SK-N-SH (cell line): Measurements from ENCODE around the gene SCUBE3. TPM values are rescaled to one million over a fixed set of nuclear protein-coding genes. Genes with fewer than 3 reads are reported as not detected.

ENCODE experiments used
- CTCF ChIA-PET: fragments of 300-600, 350-600 bp; formaldehyde crosslinking; extraction: SDS; loops from one replicate; lab custom pipeline; 2021; lab: Yijun Ruan, JAX
- POLR2A ChIA-PET: fragments of 350-600 bp; sonication (Branson Sonifier 250); formaldehyde crosslinking; extraction: SDS; loops from one replicate; lab custom pipeline; 2020; ENCODE audit warnings: antibody characterized with exemption, inconsistent platforms; lab: Yijun Ruan, JAX
- DNase-seq: peaks from one replicate; pipeline ENCODE4 v3.0.0; 2012
- H2AFZ ChIP-seq: fragments of 200-600 bp; sonication (generic); 2 replicates; pipeline ENCODE4 v1.8.1; 2016; ENCODE audit warnings: antibody characterized with exemption, mild to moderate bottlenecking, low read depth
- H3F3A ChIP-seq: fragments of 200-600 bp; sonication (generic); replicated peaks from 2 replicates; pipeline ENCODE3; 2016; ENCODE audit warnings: antibody characterized with exemption, mild to moderate bottlenecking; ENCODE audit not compliant: insufficient read depth
- H3K27ac ChIP-seq, 2 experiments: fragments of 200-500 bp in 1 of 2; fragments of 200-600 bp in 1 of 2; sonication (Bioruptor generic) in 1 of 2; sonication (generic), shearing (Covaris generic) in 1 of 2; 2 replicates each; pipeline versions ENCODE4 v1.5.1 to v1.6.1; 2014 to 2016; ENCODE audit warnings: low read depth in 2 of 2, inconsistent platforms in 1 of 2, low read length in 1 of 2, mild to moderate bottlenecking in 1 of 2, mixed read lengths in 1 of 2
- H3K27me3 ChIP-seq: fragments of 200-600 bp; sonication (generic), shearing (Covaris generic); 2 replicates; pipeline ENCODE4 v1.6.1; 2016; ENCODE audit warnings: mixed run types; ENCODE audit not compliant: insufficient read depth
- H3K36me3 ChIP-seq, 2 experiments: fragments of 200-500 bp in 1 of 2; fragments of 200-600 bp in 1 of 2; sonication (Bioruptor generic) in 1 of 2; sonication (generic) in 1 of 2; replicated peaks in 1 of 2; 2 replicates each; pipeline versions ENCODE3 to v1.5.1; 2014 to 2016; ENCODE audit warnings: low read length in 1 of 2, mild to moderate bottlenecking in 1 of 2; ENCODE audit not compliant: insufficient read depth in 2 of 2, control insufficient read depth in 1 of 2
- H3K4me1 ChIP-seq, 2 experiments: fragments of 200-500 bp in 1 of 2; fragments of 200-600 bp in 1 of 2; sonication (Bioruptor generic) in 1 of 2; sonication (generic), shearing (Covaris generic) in 1 of 2; 2 replicates each; pipeline versions ENCODE4 v1.5.1 to v1.6.1; 2014 to 2016; ENCODE audit warnings: low read depth in 1 of 2, low read length in 1 of 2, mixed run types in 1 of 2; ENCODE audit not compliant: insufficient read depth in 2 of 2, control insufficient read depth in 1 of 2
- H3K4me2 ChIP-seq: fragments of 200-600 bp; sonication (generic), shearing (Covaris generic); 2 replicates; pipeline ENCODE4 v1.6.1; 2017; ENCODE audit warnings: mixed run types
- H3K4me3 ChIP-seq, 2 experiments: fragments of 200-500 bp in 1 of 2; fragments of 200-600 bp in 1 of 2; sonication (Bioruptor generic) in 1 of 2; sonication (generic), shearing (Covaris generic) in 1 of 2; 2 replicates each; pipeline versions ENCODE4 v1.5.1 to v1.8.1; 2014 to 2016; ENCODE audit warnings: low read depth in 2 of 2, inconsistent platforms in 1 of 2, low read length in 1 of 2, mild to moderate bottlenecking in 1 of 2, mixed read lengths in 1 of 2, moderate library complexity in 1 of 2
- H3K79me2 ChIP-seq: fragments of 200-600 bp; sonication (generic); 2 replicates; pipeline ENCODE4 v1.8.1; 2017; ENCODE audit warnings: mild to moderate bottlenecking; ENCODE audit not compliant: insufficient read depth
- H3K9ac ChIP-seq: fragments of 200-600 bp; sonication (generic); 2 replicates; pipeline ENCODE4 v1.6.1; 2017; ENCODE audit warnings: mixed run types
- H3K9me2 ChIP-seq: fragments of 200-600 bp; sonication (generic); 2 replicates; pipeline ENCODE4 v1.6.1; 2017; ENCODE audit warnings: mixed run types
- H3K9me3 ChIP-seq: fragments of 200-600 bp; sonication (generic); 2 replicates; pipeline ENCODE4 v1.6.1; 2017; ENCODE audit warnings: mixed run types, mild to moderate bottlenecking, moderate library complexity
- H4K20me1 ChIP-seq: fragments of 200-600 bp; sonication (generic); 2 replicates; pipeline ENCODE4 v1.6.1; 2017; ENCODE audit warnings: mild to moderate bottlenecking, mixed run types; ENCODE audit not compliant: insufficient read depth
- CHD2 ChIP-seq: fragments of 150-350 bp; IDR thresholded peaks from 2 replicates; pipeline ENCODE4 v1.6.1; 2018; ENCODE audit warnings: low read length; ENCODE audit not compliant: partially characterized antibody
- ELF1 ChIP-seq: IDR thresholded peaks from 2 replicates; pipeline ENCODE4 v1.4.0; 2012
- EZH2phosphoT487 ChIP-seq: fragments of 200-600 bp; sonication (generic); IDR thresholded peaks from 2 replicates; pipeline ENCODE4 v1.6.1; 2017; ENCODE audit warnings: low read depth, mixed run types, mild to moderate bottlenecking, antibody characterized with exemption, moderate library complexity, borderline replicate concordance
- FOSL2 ChIP-seq: IDR thresholded peaks from 2 replicates; pipeline ENCODE4 v1.4.0; 2012; ENCODE audit warnings: low read depth, mild to moderate bottlenecking, moderate library complexity, borderline replicate concordance
- FOXJ3 ChIP-seq: sonication (generic); formaldehyde crosslinking; IDR thresholded peaks from 2 replicates; pipeline ENCODE4 v1.5.1; 2020; ENCODE audit warnings: mild to moderate bottlenecking, missing genetic modification reagents
- FOXM1 ChIP-seq: IDR thresholded peaks from 2 replicates; pipeline ENCODE4 v1.4.0; 2012; ENCODE audit warnings: low read depth, mild to moderate bottlenecking
- GABPA ChIP-seq: IDR thresholded peaks from 2 replicates; pipeline ENCODE4 v1.4.0; 2012; ENCODE audit warnings: low read depth, mild to moderate bottlenecking
- GATA2 ChIP-seq: sonication (generic); formaldehyde crosslinking; IDR thresholded peaks from 2 replicates; pipeline ENCODE4 v1.5.0; 2020; ENCODE audit warnings: mild to moderate bottlenecking, missing genetic modification reagents
- MEF2A ChIP-seq: IDR thresholded peaks from 2 replicates; pipeline ENCODE4 v1.4.0; 2012; ENCODE audit warnings: low read depth, borderline replicate concordance
- MXI1 ChIP-seq: IDR thresholded peaks from 2 replicates; pipeline ENCODE4 v1.6.1; 2012; ENCODE audit warnings: mild to moderate bottlenecking, low read depth, low read length, improper control_type of control experiment
- NRF1 ChIP-seq: IDR thresholded peaks from 2 replicates; pipeline ENCODE4 v1.6.1; 2012; ENCODE audit warnings: low read depth, mild to moderate bottlenecking, low read length
- TAF1 ChIP-seq: IDR thresholded peaks from 2 replicates; pipeline ENCODE4 v1.6.1; 2012; ENCODE audit warnings: low read depth, mild to moderate bottlenecking, low read length, moderate library complexity, borderline replicate concordance
- YY1 ChIP-seq: IDR thresholded peaks from 2 replicates; pipeline ENCODE4 v1.4.0; 2012; ENCODE audit warnings: low read depth, mild to moderate bottlenecking
- WGBS: methylation state at CpG from one replicate; pipeline ENCODE4 v1.1.6; 2017; ENCODE audit warnings: low lambda C conversion rate; 5-methylcytosine and 5-hydroxymethylcytosine counted together
- polyA plus RNA-seq, 3 experiments: library from polyadenylated mRNA; depleted of rRNA; stranded (reverse); fragments of >200 nt; gene quantifications; 2 replicates each; pipeline ENCODE4 v1.2.3, GENCODE V29; 2012
- TF ChIP-seq, protein P1 (sequence below): fragments of 150-350 bp; IDR thresholded peaks from 2 replicates; pipeline ENCODE4 v1.6.1; 2016; ENCODE audit warnings: mild to moderate bottlenecking, low read depth, low read length
- TF ChIP-seq, protein P2 (sequence below): IDR thresholded peaks from 2 replicates; pipeline ENCODE4 v1.6.1; 2012; ENCODE audit warnings: mild to moderate bottlenecking, low read depth, low read length, moderate library complexity

SCUBE3 gene
- polyA plus RNA-seq, 1 of the 3 experiments (the other 2 are of a cell fraction): 2.0 TPM

DNA sequence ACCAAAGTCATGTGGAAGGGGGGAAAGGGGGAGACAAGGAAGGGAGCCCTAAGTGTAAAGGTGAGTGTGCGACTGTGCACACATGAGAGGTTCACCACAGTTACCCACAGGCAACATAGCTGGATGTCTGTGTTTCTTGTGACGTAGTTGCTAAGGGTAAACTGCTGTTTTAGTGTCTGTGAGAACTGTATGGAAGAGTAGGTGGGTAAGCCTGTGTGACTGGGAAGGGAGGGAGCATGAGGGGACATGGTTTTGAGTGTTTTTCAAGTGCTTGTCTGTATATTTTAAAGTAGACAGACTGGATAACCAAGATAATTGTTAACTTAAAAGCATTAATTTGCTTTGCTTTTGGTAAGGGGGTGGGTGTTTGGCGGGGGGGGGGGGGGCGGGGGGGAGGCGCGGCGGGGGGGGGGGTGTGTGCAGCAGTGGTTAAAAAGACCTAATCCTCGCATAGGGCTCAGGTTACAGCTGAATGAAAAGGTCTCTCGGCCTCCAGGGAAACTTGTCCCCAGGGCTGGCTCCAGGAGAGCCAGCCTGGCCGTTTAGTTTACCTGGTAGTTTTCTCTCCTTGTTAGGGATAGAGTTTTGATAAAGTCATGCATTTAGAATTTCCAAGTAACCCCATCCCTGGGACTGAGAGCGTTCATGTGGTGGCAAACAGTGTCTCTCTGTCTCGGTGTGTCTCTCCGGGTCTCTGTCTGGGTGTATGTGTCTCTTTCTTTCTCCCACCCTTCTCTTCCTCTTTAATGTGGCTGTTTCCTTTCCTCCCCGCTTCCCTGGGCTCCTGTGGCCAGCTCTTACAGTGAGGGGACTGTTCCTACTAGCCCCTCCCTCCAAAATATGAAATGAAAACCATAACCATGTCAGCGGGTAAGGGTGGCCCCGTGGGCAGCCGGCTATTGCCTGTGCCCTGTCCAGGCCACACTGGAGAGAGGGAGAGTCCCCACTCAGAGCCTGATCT, 3.4 kb downstream of the SCUBE3 start:
- Histone ChIP-seq H3K9me3 (no peaks in the 10 kb centered on the region), H3K36me3 (no peaks in the 10 kb centered on the region), H2AFZ (no peak overlapping the region), H3K4me2 (no peak overlapping the region; the same call in 1 of the 2 replicates), H3K4me1 (peaks cover 0 to 4% of the 10 kb centered on the region in 2 experiments; a peak in 1 of 4 replicates), H4K20me1 (no peaks in the 10 kb centered on the region), H3K27ac (no peak overlapping the region), H3F3A (no peaks in the 10 kb centered on the region), H3K4me3 (no peak overlapping the region), H3K79me2 (peaks cover 9% of the 10 kb centered on the region; the same call in 1 of the 2 replicates), H3K27me3 (no peaks in the 10 kb centered on the region), H3K9me2 (no peaks in the 10 kb centered on the region), H3K9ac (no peak overlapping the region)
- no peak for DNase-seq
- TF ChIP-seq ELF1 (no peak), MEF2A (no peak), FOSL2 (no peak), FOXM1 (no peak), TAF1 (no peak), CHD2 (no peak), FOXJ3 (CRISPR knock-in tag) (no peak), EZH2phosphoT487 (no peak), GATA2 (no peak), GABPA (no peak), NRF1 (no peak), MXI1 (no peak), YY1 (no peak)
- TF ChIP-seq, protein P1, sequence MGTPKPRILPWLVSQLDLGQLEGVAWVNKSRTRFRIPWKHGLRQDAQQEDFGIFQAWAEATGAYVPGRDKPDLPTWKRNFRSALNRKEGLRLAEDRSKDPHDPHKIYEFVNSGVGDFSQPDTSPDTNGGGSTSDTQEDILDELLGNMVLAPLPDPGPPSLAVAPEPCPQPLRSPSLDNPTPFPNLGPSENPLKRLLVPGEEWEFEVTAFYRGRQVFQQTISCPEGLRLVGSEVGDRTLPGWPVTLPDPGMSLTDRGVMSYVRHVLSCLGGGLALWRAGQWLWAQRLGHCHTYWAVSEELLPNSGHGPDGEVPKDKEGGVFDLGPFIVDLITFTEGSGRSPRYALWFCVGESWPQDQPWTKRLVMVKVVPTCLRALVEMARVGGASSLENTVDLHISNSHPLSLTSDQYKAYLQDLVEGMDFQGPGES: no peak
- TF ChIP-seq, protein P2, sequence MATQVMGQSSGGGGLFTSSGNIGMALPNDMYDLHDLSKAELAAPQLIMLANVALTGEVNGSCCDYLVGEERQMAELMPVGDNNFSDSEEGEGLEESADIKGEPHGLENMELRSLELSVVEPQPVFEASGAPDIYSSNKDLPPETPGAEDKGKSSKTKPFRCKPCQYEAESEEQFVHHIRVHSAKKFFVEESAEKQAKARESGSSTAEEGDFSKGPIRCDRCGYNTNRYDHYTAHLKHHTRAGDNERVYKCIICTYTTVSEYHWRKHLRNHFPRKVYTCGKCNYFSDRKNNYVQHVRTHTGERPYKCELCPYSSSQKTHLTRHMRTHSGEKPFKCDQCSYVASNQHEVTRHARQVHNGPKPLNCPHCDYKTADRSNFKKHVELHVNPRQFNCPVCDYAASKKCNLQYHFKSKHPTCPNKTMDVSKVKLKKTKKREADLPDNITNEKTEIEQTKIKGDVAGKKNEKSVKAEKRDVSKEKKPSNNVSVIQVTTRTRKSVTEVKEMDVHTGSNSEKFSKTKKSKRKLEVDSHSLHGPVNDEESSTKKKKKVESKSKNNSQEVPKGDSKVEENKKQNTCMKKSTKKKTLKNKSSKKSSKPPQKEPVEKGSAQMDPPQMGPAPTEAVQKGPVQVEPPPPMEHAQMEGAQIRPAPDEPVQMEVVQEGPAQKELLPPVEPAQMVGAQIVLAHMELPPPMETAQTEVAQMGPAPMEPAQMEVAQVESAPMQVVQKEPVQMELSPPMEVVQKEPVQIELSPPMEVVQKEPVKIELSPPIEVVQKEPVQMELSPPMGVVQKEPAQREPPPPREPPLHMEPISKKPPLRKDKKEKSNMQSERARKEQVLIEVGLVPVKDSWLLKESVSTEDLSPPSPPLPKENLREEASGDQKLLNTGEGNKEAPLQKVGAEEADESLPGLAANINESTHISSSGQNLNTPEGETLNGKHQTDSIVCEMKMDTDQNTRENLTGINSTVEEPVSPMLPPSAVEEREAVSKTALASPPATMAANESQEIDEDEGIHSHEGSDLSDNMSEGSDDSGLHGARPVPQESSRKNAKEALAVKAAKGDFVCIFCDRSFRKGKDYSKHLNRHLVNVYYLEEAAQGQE: no peak
- ChIA-PET CTCF (interaction anchor here (1.2 to 8.7 kb wide), 4 partner anchors 12 to 70 kb away, joined by 4 to 57 read pairs (median 18); no protein-coding TSS in a partner anchor), POLR2A (no interaction called here)
- 86% methylated on average over 10 of the region's 17 CpGs for WGBS
